IMR-90 (cell line): ENCODE data around the gene LAMA2. TPM values are rescaled to one million over a fixed set of nuclear protein-coding genes. Genes with fewer than 3 reads are reported as not detected.
"Not testable (repeated sequence)": the region's sequence is repeated elsewhere in the genome, so short reads cannot be mapped to it uniquely, and the experiment has no call there.

Source experiments
- ATAC-seq: fragments of 200-7000 bp; cut with Tn5 transposase; 2 replicates; pipeline ENCODE4 v1.9.1; 2020; ENCODE audit warnings: low read depth, mild to moderate bottlenecking, moderate library complexity
- BruUV-seq: library from RNA; stranded (reverse); fragments of 400-500 nt; replicated peaks from 2 replicates; lab custom pipeline; 2021; lab: Mats Ljungman, UMichigan
- CTCF ChIA-PET: fragments of 300-600 bp; formaldehyde crosslinking; extraction: SDS; loops from one replicate; lab custom pipeline; 2021; ENCODE audit warnings: antibody characterized with exemption; lab: Yijun Ruan, JAX
- POLR2A ChIA-PET: fragments of 300-600 bp; sonication (Branson Sonifier 250); formaldehyde crosslinking; loops from one replicate; lab custom pipeline; 2022; ENCODE audit warnings: antibody characterized with exemption; ENCODE audit not compliant: unreplicated experiment; lab: Charles Lee
- DNase-seq: peaks from one replicate; pipeline ENCODE4 v3.0.0; 2013
- H2AFZ ChIP-seq: replicated peaks from 2 replicates; pipeline ENCODE3; 2013; ENCODE audit warnings: low read length, mild to moderate bottlenecking; ENCODE audit not compliant: poor library complexity
- H2AK5ac ChIP-seq: 2 replicates; pipeline ENCODE4 v1.6.1; 2013; ENCODE audit warnings: low read depth, low read length, inconsistent platforms
- H2AK9ac ChIP-seq: replicated peaks from 2 replicates; pipeline ENCODE3; 2013; ENCODE audit warnings: mild to moderate bottlenecking, low read depth, low read length, moderate library complexity; ENCODE audit not compliant: poor library complexity
- H2BK120ac ChIP-seq: 2 replicates; pipeline ENCODE4 v1.6.1; 2013; ENCODE audit warnings: low read depth, low read length, inconsistent platforms
- H2BK15ac ChIP-seq: 3 replicates; pipeline ENCODE4 v1.6.1; 2013; ENCODE audit warnings: low read depth, low read length, inconsistent platforms
- H2BK20ac ChIP-seq: 2 replicates; pipeline ENCODE4 v1.6.1; 2013; ENCODE audit warnings: low read depth, mild to moderate bottlenecking, inconsistent platforms, low read length, moderate library complexity
- H2BK5ac ChIP-seq: 2 replicates; pipeline ENCODE4 v1.6.1; 2013; ENCODE audit warnings: mild to moderate bottlenecking, low read depth, low read length, inconsistent platforms; ENCODE audit not compliant: poor library complexity, severe bottlenecking
- H3K14ac ChIP-seq: replicated peaks from 2 replicates; pipeline ENCODE4 v1.6.1; 2013; ENCODE audit warnings: low read depth, low read length, inconsistent platforms
- H3K18ac ChIP-seq: 2 replicates; pipeline ENCODE4 v1.6.1; 2013; ENCODE audit warnings: low read depth, low read length, control low read depth
- H3K23ac ChIP-seq: 2 replicates; pipeline ENCODE4 v1.6.1; 2013; ENCODE audit warnings: low read depth, low read length, inconsistent platforms
- H3K27ac ChIP-seq: 2 replicates; pipeline ENCODE4 v1.5.1; 2013; ENCODE audit warnings: mild to moderate bottlenecking, control low read depth, low read length; ENCODE audit not compliant: insufficient read depth
- H3K27me3 ChIP-seq: 2 replicates; pipeline ENCODE4 v1.6.1; 2013; ENCODE audit warnings: low read length; ENCODE audit not compliant: control insufficient read depth, insufficient read depth
- H3K36me3 ChIP-seq: 2 replicates; pipeline ENCODE4 v1.6.1; 2013; ENCODE audit warnings: low read length, mixed read lengths; ENCODE audit not compliant: control insufficient read depth, insufficient read depth
- H3K4ac ChIP-seq: 2 replicates; pipeline ENCODE4 v1.6.1; 2013; ENCODE audit warnings: low read depth, low read length, inconsistent platforms
- H3K4me1 ChIP-seq: 2 replicates; pipeline ENCODE4 v1.6.1; 2013; ENCODE audit warnings: low read length, mixed read lengths; ENCODE audit not compliant: control insufficient read depth, insufficient read depth
- H3K4me2 ChIP-seq: 2 replicates; pipeline ENCODE4 v1.6.1; 2013; ENCODE audit warnings: low read depth, mild to moderate bottlenecking, control low read depth, low read length, moderate library complexity
- H3K4me3 ChIP-seq: 2 replicates; pipeline ENCODE4 v1.5.1; 2013; ENCODE audit warnings: low read depth, mild to moderate bottlenecking, control low read depth, low read length, moderate library complexity; ENCODE audit not compliant: insufficient read depth
- H3K56ac ChIP-seq: 2 replicates; pipeline ENCODE4 v1.6.1; 2013; ENCODE audit warnings: low read length, inconsistent platforms; ENCODE audit not compliant: insufficient read depth; ENCODE audit errors: extremely low read depth
- H3K79me1 ChIP-seq, 2 experiments: 2 replicates each; pipeline ENCODE4 v1.6.1; 2013; ENCODE audit warnings: low read length in 2 of 2, inconsistent platforms in 1 of 2, low read depth in 1 of 2
- H3K9ac ChIP-seq: 2 replicates; pipeline ENCODE4 v1.6.1; 2013; ENCODE audit warnings: low read depth, low read length, control low read depth
- H3K9me1 ChIP-seq: 2 replicates; pipeline ENCODE4 v1.6.1; 2013; ENCODE audit warnings: low read length, inconsistent platforms; ENCODE audit not compliant: insufficient read depth
- H3K9me3 ChIP-seq: 2 replicates; pipeline ENCODE4 v1.6.1; 2013; ENCODE audit warnings: low read length; ENCODE audit not compliant: control insufficient read depth, insufficient read depth
- H4K20me1 ChIP-seq: 2 replicates; pipeline ENCODE4 v1.6.1; 2013; ENCODE audit warnings: low read length, inconsistent platforms; ENCODE audit not compliant: insufficient read depth
- H4K5ac ChIP-seq: 2 replicates; pipeline ENCODE4 v1.6.1; 2013; ENCODE audit warnings: mild to moderate bottlenecking, low read depth, low read length, control low read depth
- H4K8ac ChIP-seq, 2 experiments: 2 replicates each; pipeline ENCODE4 v1.6.1; 2013; ENCODE audit warnings: low read depth in 2 of 2, low read length in 2 of 2, control low read depth in 1 of 2, inconsistent platforms in 1 of 2
- H4K91ac ChIP-seq: 2 replicates; pipeline ENCODE4 v1.6.1; 2013; ENCODE audit warnings: low read depth, low read length, inconsistent platforms; ENCODE audit not compliant: insufficient read depth
- CTCF ChIP-seq: conservative IDR thresholded peaks from 2 replicates; pipeline ENCODE4 v1.5.1; 2012; ENCODE audit warnings: mild to moderate bottlenecking, low read depth, low read length, improper control_type of control experiment
- RCOR1 ChIP-seq: IDR thresholded peaks from 2 replicates; pipeline ENCODE4 v1.6.1; 2012; ENCODE audit warnings: mild to moderate bottlenecking, low read length, improper control_type of control experiment; ENCODE audit not compliant: insufficient replicate concordance
- WGBS, 2 experiments: methylation state at CpG; one replicate each; pipeline versions ENCODE4 v1.1.5 to v1.1.7; 2013; ENCODE audit warnings: missing lambda C conversion rate in 2 of 2; ENCODE audit not compliant: insufficient read length in 1 of 2; ENCODE audit errors: extremely low coverage in 2 of 2; 5-methylcytosine and 5-hydroxymethylcytosine counted together
- dilution Hi-C: fragments of 300-500 bp; cut with HindIII; formaldehyde crosslinking; loops from one replicate; pipeline ENCODE4 v1.14.3; 2018; ENCODE audit warnings: low sequenced_read_pairs; ENCODE audit not compliant: unreplicated experiment
- in situ Hi-C: fragments of 300-500 bp; cut with MboI; formaldehyde crosslinking; loops from 3 replicates; pipeline ENCODE4 v1.14.3; 2019; ENCODE audit warnings: low sequenced_read_pairs, inconsistent platforms, mixed read lengths
- intact Hi-C: fragments of 100-400 bp; cut with micrococcal nuclease; formaldehyde crosslinking; loops from 2 replicates; pipeline ENCODE4 v1.10.0; 2022
- polyA plus RNA-seq, 3 experiments: library from polyadenylated mRNA; depleted of rRNA; stranded (reverse); fragments of >200 nt; gene quantifications; 2 replicates each; pipeline ENCODE4 v1.2.3, GENCODE V29; 2012; ENCODE audit warnings: low replicate concordance in 1 of 3
- total RNA-seq: library from RNA; depleted of rRNA; stranded (reverse); fragments of >200 nt; gene quantifications from 2 replicates; pipeline ENCODE4 v1.2.3, GENCODE V29; 2012

Gene LAMA2
- total and polyA plus RNA-seq, 2 of the 4 experiments (the other 2 are of a cell fraction), result 9.9 to 13.3 TPM

GRCh38 chr6:129164032-129164431 lies 281.1 kb downstream of the LAMA2 start:
- H3K9me1 ChIP-seq, result no peaks in the 10 kb centered on the region
- no peak overlapping the region for H4K8ac ChIP-seq
- no peak overlapping the region for H3K14ac ChIP-seq
- no peak overlapping the region for H3K4ac ChIP-seq
- no peak overlapping the region for H2BK120ac ChIP-seq
- H3K23ac ChIP-seq, result no peak overlapping the region
- CTCF ChIA-PET, result interaction anchor here (0.6 kb wide), 1 partner anchor 1128 kb away, joined by 3 read pairs; no protein-coding TSS in a partner anchor
- no peak overlapping the region for H2AK5ac ChIP-seq
- H3K27ac ChIP-seq, result no peak overlapping the region
- no peaks in the 10 kb centered on the region for H3K79me1 ChIP-seq
- intact Hi-C loops (no loop called here), dilution Hi-C loops (no loop called here), in situ Hi-C loops (no loop called here)
- no peak overlapping the region for H3K9ac ChIP-seq
- BruUV-seq, result no TSS peak
- H3K56ac ChIP-seq, result no peak overlapping the region
- no CpG with 5 or more reads among the region's 3 CpGs for WGBS, 2 experiments
- no peak overlapping the region for H2BK5ac ChIP-seq
- H3K36me3 ChIP-seq, result no peaks in the 10 kb centered on the region
- H2BK20ac ChIP-seq, result no peak overlapping the region
- no peaks in the 10 kb centered on the region for H3K9me3 ChIP-seq
- no peak overlapping the region for H3K4me3 ChIP-seq
- H3K4me2 ChIP-seq, result no peak overlapping the region
- no peak overlapping the region for H4K5ac ChIP-seq
- H2AFZ ChIP-seq, result no peak overlapping the region
- TF ChIP-seq CTCF (no peak), RCOR1 (no peak)
- no peak overlapping the region for H3K18ac ChIP-seq
- no peak overlapping the region for H4K91ac ChIP-seq
- no peaks in the 10 kb centered on the region for H3K4me1 ChIP-seq
- no peaks in the 10 kb centered on the region for H4K20me1 ChIP-seq
- DNase-seq (no peak), ATAC-seq (no peak)
- no peak overlapping the region for H2AK9ac ChIP-seq
- H2BK15ac ChIP-seq, result no peak overlapping the region
- POLR2A ChIA-PET, result no interaction called here
- H3K27me3 ChIP-seq, result no peaks in the 10 kb centered on the region

GRCh38 chr6:129172279-129172995 lies 289.5 kb downstream of the LAMA2 start:
- H3K36me3 ChIP-seq, H3K23ac ChIP-seq, H3K4me3 ChIP-seq, H3K4ac ChIP-seq, H3K9ac ChIP-seq, dilution Hi-C loops, CTCF ChIA-PET, H2BK15ac ChIP-seq, H3K9me1 ChIP-seq, H4K5ac ChIP-seq, H2BK120ac ChIP-seq, ATAC-seq, H2AK5ac ChIP-seq, in situ Hi-C loops, H2AK9ac ChIP-seq, H3K4me1 ChIP-seq, H4K91ac ChIP-seq, H3K27me3 ChIP-seq, H3K18ac ChIP-seq, BruUV-seq, intact Hi-C loops, H3K4me2 ChIP-seq, H3K14ac ChIP-seq, H4K8ac ChIP-seq, POLR2A ChIA-PET, H2BK5ac ChIP-seq, DNase-seq, H3K9me3 ChIP-seq, H3K79me1 ChIP-seq, H3K56ac ChIP-seq, H3K27ac ChIP-seq, H4K20me1 ChIP-seq, H2AFZ ChIP-seq, H2BK20ac ChIP-seq: not testable (repeated sequence)
- 78% methylated on average over 12 of the region's 20 CpGs; no CpG with 5 or more reads in 1 of the 2 experiments for WGBS, 2 experiments
